Stimulated activated CD4-positive, alpha-beta T cell treated with anti-CD3 and anti-CD28 coated beads, Interleukin-15, amount 100 ng/mL, for 1 hour (primary cell): ENCODE data around the gene RGS3.

Source experiments
- DNase-seq, 2 donors: peaks; one replicate each; pipeline ENCODE4 v3.0.0-alpha.2; 2020; ENCODE audit warnings: low read depth in 1 of 2, low spot score in 1 of 2

Gene RGS3

DNA sequence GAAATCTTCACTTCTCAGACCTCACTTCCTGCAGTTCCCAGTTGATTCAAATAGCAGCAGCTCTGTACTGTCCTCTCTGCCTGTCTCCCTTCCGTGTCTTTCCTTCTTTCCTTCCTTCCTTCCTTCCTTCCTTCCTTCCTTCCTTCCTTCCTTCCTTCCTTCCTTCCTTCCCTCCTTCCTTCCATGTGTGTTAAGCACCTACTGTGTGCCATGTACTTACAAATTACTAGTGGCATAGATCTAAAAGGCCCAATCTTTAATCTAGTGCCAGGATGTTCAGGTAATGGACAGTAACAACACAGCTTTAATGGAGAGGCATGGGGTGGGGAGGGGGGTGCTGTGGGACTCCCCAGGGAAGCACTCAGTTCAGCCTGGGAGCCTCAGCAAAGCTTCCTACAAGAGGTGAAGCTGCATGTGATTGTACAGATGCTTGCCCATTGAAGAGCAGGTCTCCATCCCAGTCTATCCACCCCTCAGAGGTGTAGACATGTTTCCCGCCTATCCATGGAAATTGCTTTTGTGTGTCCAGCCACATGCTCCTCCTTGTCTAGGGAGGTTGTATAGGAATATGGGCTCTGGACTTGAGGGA lies 106.0 kb downstream of the RGS3 start:
- DNase-seq, result no peak

GRCh38 chr9:113570106-113570505 lies 106.6 kb downstream of the RGS3 start:
- DNase-seq, result no peak

- DNase-seq, result no peak
These were observed 107.5 kb downstream of the RGS3 start for GRCh38 chr9:113570749-113571711.

DNA sequence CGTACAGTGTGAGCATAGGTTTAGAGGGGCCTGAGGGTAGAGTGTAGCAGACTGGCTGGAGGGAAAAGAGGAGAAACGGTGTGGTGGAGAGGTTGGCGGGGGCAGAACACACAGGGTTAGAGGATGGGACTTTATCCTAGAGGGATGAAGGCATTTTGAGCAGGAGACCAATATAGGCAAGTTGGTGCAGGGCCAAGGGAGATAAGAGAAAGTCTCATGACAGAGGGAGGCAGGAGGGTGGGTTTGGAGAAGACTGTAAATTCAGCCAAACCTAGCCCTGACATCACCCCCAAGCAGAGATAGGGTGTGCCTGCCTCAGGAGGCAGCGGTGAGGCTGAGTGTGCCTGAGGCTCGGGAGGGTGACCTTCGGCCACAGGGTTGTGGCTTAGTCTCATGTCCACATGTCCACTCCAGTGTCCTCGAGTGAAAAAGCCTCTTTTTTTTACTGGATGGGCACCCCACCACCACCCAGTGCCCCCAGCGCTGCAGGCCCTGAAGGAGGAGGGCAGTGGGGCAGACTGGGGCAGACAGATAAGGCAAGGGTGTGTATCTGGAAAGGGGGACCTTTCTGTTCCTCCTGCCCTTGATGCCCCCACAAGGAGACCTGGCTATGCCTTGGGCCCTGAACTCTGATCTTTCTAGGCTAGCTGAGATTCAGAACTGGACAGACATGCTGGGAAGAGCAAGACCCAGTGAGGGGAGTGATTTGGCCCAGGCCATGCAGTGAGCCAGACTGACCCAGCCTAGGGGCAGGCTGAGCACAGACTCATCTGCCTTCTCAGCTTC lies 108.7 kb downstream of the RGS3 start:
- no peak for DNase-seq

DNA sequence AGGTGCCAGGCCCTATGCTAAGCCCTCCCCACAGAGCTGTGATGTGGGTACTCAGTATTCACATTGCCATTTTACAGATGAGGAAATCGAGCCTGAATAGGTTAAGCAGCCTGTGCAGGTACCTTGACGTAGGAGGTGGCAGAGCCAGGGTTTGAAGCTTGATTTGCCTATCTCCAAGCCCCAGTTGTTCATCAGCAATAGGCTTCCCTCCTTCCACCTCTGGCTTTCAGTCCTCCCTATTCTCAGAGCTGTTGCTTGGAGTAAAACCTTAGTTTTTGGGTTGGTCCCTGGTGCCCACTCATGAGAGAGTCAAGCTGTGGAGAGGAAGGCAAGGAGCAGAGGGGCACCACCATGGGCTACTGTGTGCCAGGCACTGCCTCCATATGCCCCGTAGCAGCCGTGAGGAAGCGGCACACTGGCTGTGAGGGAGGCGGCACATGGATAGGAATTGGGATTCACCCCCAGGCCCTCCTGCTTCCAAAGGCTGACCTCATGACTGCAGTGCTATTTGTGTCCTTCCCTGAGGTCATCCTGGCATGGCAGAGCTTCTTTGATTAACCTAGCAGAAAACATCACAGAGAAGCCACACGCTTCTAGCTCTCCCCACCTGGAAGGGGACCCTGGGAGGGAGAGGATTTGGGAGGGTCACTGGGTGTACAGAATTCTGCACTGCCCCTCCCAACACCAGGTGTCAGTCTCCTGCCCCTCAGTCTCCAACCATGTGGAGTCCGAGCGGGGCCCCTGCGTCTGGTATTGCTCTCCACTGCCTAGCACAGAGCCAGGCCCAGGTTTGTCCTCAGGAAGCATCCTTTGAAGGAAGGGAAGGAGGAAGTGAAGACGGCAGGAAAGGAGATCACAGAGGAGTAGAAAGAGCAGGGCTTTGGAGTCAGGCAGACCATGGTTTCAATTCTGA lies 109.8 kb downstream of the RGS3 start:
- DNase-seq, result no peak

DNA sequence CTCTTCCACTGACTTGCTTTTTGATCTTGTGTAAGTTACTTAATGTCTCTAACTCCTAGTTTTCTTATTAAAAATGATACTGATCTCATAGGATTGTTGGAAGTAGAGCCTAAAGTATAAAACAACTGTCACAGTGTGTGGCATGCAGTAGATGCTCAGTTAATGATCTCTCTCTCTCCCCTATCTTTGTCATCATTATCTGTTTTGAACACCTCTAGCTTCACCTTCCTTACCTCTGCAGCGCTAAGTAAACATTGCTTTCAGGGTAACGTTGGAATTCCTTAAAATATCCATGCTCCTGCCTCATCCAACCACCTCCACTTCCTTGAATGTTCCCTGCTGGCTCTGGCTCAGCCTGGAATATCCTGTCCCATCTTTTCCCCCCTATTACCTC lies 110.4 kb downstream of the RGS3 start:
- no peak for DNase-seq

DNA sequence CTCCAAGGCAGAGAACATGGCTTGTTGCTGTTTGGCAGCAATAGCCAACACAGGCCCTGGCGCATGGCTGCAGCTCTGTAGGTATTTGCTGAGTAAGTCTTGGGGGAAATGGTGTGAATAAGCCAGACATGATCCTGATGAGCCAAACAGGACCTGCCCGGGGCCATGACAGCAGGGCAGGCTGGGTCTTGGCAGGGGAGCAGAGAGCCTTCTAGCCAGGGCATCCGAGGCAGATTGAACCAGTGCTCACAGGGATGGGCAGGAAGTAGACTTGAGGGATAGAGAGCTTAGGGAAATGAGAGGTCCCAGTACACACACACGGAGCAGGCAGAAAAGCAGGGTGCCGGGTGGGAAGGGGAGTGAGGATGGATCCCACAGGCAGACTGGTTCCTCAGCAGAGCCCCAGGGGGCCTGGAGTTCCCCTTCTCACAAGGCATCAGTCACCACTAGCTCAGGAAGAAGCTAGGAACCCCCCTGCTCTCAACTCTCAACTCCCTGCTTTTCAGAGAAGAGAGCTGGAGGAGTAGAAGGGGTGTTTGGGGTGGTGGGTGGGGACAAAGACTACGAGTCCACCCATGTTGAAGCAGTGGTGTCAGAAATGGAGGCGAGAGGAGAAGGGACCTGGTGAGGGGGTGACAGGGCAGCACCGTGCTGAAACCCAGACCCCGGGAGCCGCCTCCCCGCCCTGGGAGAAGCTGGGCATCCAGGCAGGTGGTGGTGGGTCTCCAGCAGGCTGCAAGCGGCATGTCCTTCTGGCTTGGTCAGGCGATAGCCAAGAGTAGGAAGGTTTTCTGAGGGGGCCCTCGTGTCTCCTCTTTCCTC lies 111.1 kb downstream of the RGS3 start:
- no peak for DNase-seq

- no peak for DNase-seq
These were observed 114.2 kb downstream of the RGS3 start for GRCh38 chr9:113577525-113578261.

GRCh38 chr9:113578279-113578865 lies 114.8 kb downstream of the RGS3 start:
- DNase-seq, result no peak

DNA sequence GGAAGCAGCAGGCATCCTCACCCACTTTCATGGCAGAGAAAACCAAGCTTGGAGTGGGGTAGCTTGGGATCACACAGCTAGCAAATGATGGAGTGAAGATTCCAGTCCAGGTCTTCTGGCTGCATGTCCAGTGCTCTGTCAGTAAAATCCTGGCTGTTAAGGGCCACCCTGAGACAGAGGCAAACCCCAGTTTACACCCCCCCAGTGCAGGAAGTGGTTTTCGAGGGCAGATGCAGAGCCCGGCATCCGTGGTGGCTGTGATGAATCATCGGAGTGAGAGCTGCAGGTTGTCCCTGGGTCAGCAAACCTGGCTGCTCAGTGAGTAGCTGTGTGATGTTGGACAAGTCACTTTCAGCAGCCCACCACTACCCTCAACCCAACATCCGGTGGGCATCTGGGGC lies 115.4 kb downstream of the RGS3 start:
- DNase-seq, result peak; percentile 44 to 66

- no peak for DNase-seq
These were observed 115.9 kb downstream of the RGS3 start for GRCh38 chr9:113579283-113580040.

DNA sequence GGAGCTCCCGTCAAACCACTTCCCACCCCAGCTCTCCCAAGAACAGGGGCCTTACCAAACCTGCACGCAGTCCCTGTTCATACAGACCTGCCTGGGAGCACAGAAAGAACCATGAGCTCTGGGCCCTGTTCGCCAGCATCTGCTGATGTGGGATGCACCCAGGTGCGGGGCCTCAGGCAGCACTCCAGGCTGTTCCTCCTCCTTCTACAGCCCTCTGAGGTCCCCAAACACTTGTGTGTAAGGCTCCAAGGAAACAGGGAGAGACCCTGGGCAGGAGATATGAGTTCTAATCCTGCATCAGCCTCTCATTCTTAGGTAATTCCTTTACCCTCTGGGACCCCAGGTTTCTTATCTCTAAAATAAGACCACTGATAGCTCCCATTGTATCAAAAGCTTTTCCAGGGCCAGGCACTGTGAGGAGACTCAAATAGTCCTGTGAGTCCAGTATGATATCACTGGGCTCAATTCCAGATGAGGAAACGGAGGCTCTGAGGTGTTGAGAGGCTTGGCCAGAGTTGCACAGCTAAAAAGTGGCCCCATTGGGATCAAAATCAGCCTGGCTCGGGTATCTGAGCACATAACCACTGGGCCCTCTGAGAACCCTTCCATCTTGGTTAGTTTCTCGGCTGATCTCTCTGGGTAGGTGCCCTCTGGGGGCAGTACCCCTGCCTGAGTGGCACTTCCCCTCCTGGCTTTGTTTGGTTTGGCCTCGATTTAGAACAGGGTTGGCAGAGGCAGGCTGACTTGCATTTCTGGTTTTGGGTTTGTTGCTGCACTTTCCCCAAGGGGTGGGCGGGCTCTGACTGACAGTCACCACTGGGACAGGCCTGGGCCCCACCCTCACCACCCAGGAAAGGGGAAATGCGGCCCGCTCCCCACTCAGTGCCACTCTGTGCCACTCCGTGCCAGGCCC lies 116.8 kb downstream of the RGS3 start:
- peak; percentile 27 to 55 for DNase-seq

DNA sequence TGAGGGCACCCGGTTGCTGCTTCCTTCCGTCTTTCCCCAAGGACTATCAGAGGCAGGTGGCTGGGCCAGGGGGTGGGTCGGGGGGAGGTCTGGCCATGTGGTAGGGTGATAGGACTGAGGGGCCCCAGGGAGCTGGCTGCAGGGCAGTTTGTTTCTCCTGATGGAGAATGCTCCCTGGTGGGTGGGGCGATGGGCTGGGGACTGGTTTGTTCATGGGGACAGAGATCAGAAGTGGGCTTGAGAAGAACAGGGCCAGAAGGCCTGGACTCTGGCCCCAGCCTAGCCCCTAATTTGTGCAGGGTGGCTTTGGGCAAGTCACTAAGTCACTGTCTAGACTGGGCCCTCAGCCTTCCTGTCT lies 117.4 kb downstream of the RGS3 start:
- no peak for DNase-seq

GRCh38 chr9:113581865-113582697 lies 118.6 kb downstream of the RGS3 start:
- DNase-seq, result peak; percentile 39 to 56

DNA sequence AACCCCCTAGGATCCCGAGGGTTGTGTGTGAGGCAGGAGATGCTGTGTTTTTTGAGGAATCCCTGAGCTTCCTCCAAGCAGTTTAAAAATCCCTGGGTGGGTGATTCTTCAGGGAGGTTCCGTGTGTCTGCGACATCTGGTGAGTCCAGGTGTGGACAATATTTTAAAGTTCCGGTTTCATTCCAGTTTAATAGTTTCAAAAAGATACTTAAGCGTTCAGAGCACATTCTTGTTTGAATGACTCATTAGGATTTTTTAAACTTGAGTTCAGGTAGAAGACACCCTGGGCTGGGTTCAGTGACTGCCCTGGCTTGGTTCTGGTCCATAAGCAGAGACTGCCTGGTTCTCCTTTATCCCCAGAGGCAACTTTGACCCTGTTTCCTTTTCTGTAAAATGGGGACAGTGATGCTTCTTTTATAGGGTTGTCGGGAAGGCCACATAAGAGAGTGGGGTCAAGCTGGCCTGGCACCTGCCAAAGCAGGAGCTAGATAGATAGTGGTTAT lies 119.2 kb downstream of the RGS3 start:
- no peak for DNase-seq
